Calu3 (cell line): ENCODE measurements around the gene MTNR1A. TPM values are rescaled to one million over a fixed set of nuclear protein-coding genes. Genes with fewer than 3 reads are reported as not detected.

ENCODE experiments used
- BruUV-seq: library from RNA; stranded (reverse); fragments of 400-500 nt; replicated peaks from 2 replicates; lab custom pipeline; 2021; lab: Mats Ljungman, UMichigan
- CTCF ChIA-PET: fragments of 300-600 bp; sonication (Branson Sonifier 250); formaldehyde crosslinking; loops from one replicate; lab custom pipeline; 2022; ENCODE audit warnings: antibody characterized with exemption; lab: Charles Lee
- DNase-seq: peaks from one replicate; pipeline ENCODE4 v3.0.0; 2022
- H3K27ac Mint-ChIP-seq: one replicate; pipeline ENCODE4 v1.8.0; 2022; ENCODE audit warnings: mixed read lengths; ENCODE audit not compliant: unreplicated experiment
- H3K27me3 Mint-ChIP-seq: one replicate; pipeline ENCODE4 v1.8.0; 2022; ENCODE audit warnings: mixed read lengths; ENCODE audit not compliant: unreplicated experiment
- H3K36me3 Mint-ChIP-seq: one replicate; pipeline ENCODE4 v1.8.0; 2022; ENCODE audit warnings: mild to moderate bottlenecking, moderate library complexity, mixed read lengths; ENCODE audit not compliant: insufficient read depth, unreplicated experiment
- H3K4me1 Mint-ChIP-seq: one replicate; pipeline ENCODE4 v1.8.0; 2022; ENCODE audit warnings: mild to moderate bottlenecking, low read depth, mixed read lengths; ENCODE audit not compliant: unreplicated experiment
- H3K4me3 Mint-ChIP-seq: one replicate; pipeline ENCODE4 v1.8.0; 2022; ENCODE audit warnings: mild to moderate bottlenecking, low read depth, moderate library complexity, mixed read lengths; ENCODE audit not compliant: unreplicated experiment
- H3K9me3 Mint-ChIP-seq: one replicate; pipeline ENCODE4 v1.8.0; 2022; ENCODE audit warnings: low read depth, mixed read lengths; ENCODE audit not compliant: unreplicated experiment
- CTCF ChIP-seq: fragments of 200-600 bp; IDR thresholded peaks from one replicate; pipeline ENCODE4 v1.8.0; 2022; ENCODE audit warnings: antibody characterized with exemption; ENCODE audit not compliant: unreplicated experiment
- intact Hi-C: fragments of 100-400 bp; cut with micrococcal nuclease; formaldehyde crosslinking; loops from one replicate; pipeline ENCODE4 v1.10.0; 2022; ENCODE audit not compliant: unreplicated experiment
- total RNA-seq: library from RNA; stranded (reverse); gene quantifications from 2 replicates; pipeline ENCODE4 v1.2.3, GENCODE V29; 2022

The MTNR1A gene
- total RNA-seq, 1 experiment from 2014 or later, result 2.9 TPM

GRCh38 chr4:186545436-186545835 is 9.9 kb downstream of the MTNR1A start:
- DNase-seq, result no peak

GRCh38 chr4:186543206-186543605 is 12.2 kb downstream of the MTNR1A start:
- intact Hi-C loops, result no loop called here
- H3K9me3 Mint-ChIP-seq, result peaks cover 10% of the 10 kb centered on the region
- H3K36me3 Mint-ChIP-seq, result peaks cover 6% of the 10 kb centered on the region
- TF ChIP-seq CTCF, result no peak
- no peaks in the 10 kb centered on the region for H3K4me1 Mint-ChIP-seq
- no peak overlapping the region for H3K4me3 Mint-ChIP-seq
- CTCF ChIA-PET, result no interaction called here
- H3K27me3 Mint-ChIP-seq, result peaks cover 13% of the 10 kb centered on the region
- no peak for DNase-seq
- H3K27ac Mint-ChIP-seq, result no peak overlapping the region
- no TSS peak for BruUV-seq

More at GRCh38 chr4:186545436-186545835, 9.9 kb downstream of the MTNR1A start:
- H3K4me1 Mint-ChIP-seq, result no peaks in the 10 kb centered on the region
- no TSS peak for BruUV-seq
- intact Hi-C loops, result no loop called here
- H3K9me3 Mint-ChIP-seq, result peaks cover 10% of the 10 kb centered on the region
- no peak for TF ChIP-seq CTCF
- H3K27ac Mint-ChIP-seq, result no peak overlapping the region
- peaks cover 13% of the 10 kb centered on the region for H3K27me3 Mint-ChIP-seq
- CTCF ChIA-PET, result no interaction called here
- no peak overlapping the region for H3K4me3 Mint-ChIP-seq
- peaks cover 6% of the 10 kb centered on the region for H3K36me3 Mint-ChIP-seq

- H3K27me3 Mint-ChIP-seq, result peaks cover 5% of the 10 kb centered on the region
- CTCF ChIA-PET, result no interaction called here
- BruUV-seq, result no TSS peak
- no peak for TF ChIP-seq CTCF
- no peak for DNase-seq
- intact Hi-C loops, result no loop called here
- H3K4me1 Mint-ChIP-seq, result no peaks in the 10 kb centered on the region
- no peaks in the 10 kb centered on the region for H3K36me3 Mint-ChIP-seq
- H3K9me3 Mint-ChIP-seq, result peaks cover 5% of the 10 kb centered on the region
- H3K4me3 Mint-ChIP-seq, result no peak overlapping the region
- no peak overlapping the region for H3K27ac Mint-ChIP-seq
These were observed 13.6 kb downstream of the MTNR1A start for GRCh38 chr4:186541801-186542200.

GRCh38 chr4:186537843-186538521 is 17.4 kb downstream of the MTNR1A start:
- Mint-ChIP-seq H3K4me1 (no peaks in the 10 kb centered on the region), H3K9me3 (no peaks in the 10 kb centered on the region), H3K27me3 (no peaks in the 10 kb centered on the region), H3K4me3 (no peak overlapping the region), H3K36me3 (no peaks in the 10 kb centered on the region), H3K27ac (no peak overlapping the region)
- no TSS peak for BruUV-seq
- CTCF ChIA-PET, result interaction anchor here (0.6 kb wide), 2 partner anchors 9 to 487 kb away, joined by 3 read pairs; no protein-coding TSS in a partner anchor
- intact Hi-C loops, result no loop called here
- no peak for DNase-seq
- TF ChIP-seq CTCF, result no peak
